ENCODE measurements around the gene CNTNAP5.

Gene CNTNAP5

GRCh38 chr2:124740636-124741035 is 715.5 kb downstream of the CNTNAP5 start:
- no peak for DNase-seq

- no peak for DNase-seq
These were observed 728.8 kb downstream of the CNTNAP5 start for GRCh38 chr2:124753842-124754241.

GRCh38 chr2:124755386-124755785 is 730.3 kb downstream of the CNTNAP5 start:
- DNase-seq = no peak

GRCh38 chr2:124756048-124756447 is 731.0 kb downstream of the CNTNAP5 start:
- no peak for DNase-seq

GRCh38 chr2:124762388-124762787 is 737.3 kb downstream of the CNTNAP5 start:
- no peak for DNase-seq

GRCh38 chr2:124763611-124764010 is 738.5 kb downstream of the CNTNAP5 start:
- no peak for DNase-seq

- DNase-seq = no peak
These were observed 749.7 kb downstream of the CNTNAP5 start for GRCh38 chr2:124774781-124775180.

GRCh38 chr2:124776332-124776731 is 751.2 kb downstream of the CNTNAP5 start:
- no peak for DNase-seq

- no peak for DNase-seq
These were observed 753.0 kb downstream of the CNTNAP5 start for GRCh38 chr2:124778076-124778475.

GRCh38 chr2:124796647-124797046 is 771.6 kb downstream of the CNTNAP5 start:
- DNase-seq = no peak

- no peak for DNase-seq
These were observed 772.0 kb downstream of the CNTNAP5 start for GRCh38 chr2:124797049-124797448.

- no peak for DNase-seq
These were observed 773.5 kb downstream of the CNTNAP5 start for GRCh38 chr2:124798551-124798950.

GRCh38 chr2:124804014-124804940 is 779.2 kb downstream of the CNTNAP5 start:
- peak in 1 of 2 experiments; percentile 48 for DNase-seq

GRCh38 chr2:124805060-124805459 is 780.0 kb downstream of the CNTNAP5 start:
- no peak for DNase-seq

- peak in 1 of 2 experiments; percentile 39 for DNase-seq
These were observed 785.0 kb downstream of the CNTNAP5 start for GRCh38 chr2:124810132-124810531.

GRCh38 chr2:124814968-124815745 is 790.1 kb downstream of the CNTNAP5 start:
- DNase-seq = no peak

GRCh38 chr2:124816007-124816406 is 790.9 kb downstream of the CNTNAP5 start:
- DNase-seq = no peak

GRCh38 chr2:124822516-124822915 is 797.4 kb downstream of the CNTNAP5 start:
- DNase-seq = no peak

- no peak for DNase-seq
These were observed 799.4 kb downstream of the CNTNAP5 start for GRCh38 chr2:124824441-124824840.

GRCh38 chr2:124832521-124832920 is 807.4 kb downstream of the CNTNAP5 start:
- DNase-seq = no peak

GRCh38 chr2:124834331-124834730 is 809.2 kb downstream of the CNTNAP5 start:
- DNase-seq = no peak

- DNase-seq = no peak
These were observed 810.2 kb downstream of the CNTNAP5 start for GRCh38 chr2:124835331-124835730.

GRCh38 chr2:124836416-124836815 is 811.3 kb downstream of the CNTNAP5 start:
- no peak for DNase-seq

GRCh38 chr2:124837496-124837895 is 812.4 kb downstream of the CNTNAP5 start:
- DNase-seq = no peak
